ENCODE data around the gene NTF3.

Gene NTF3

DNA sequence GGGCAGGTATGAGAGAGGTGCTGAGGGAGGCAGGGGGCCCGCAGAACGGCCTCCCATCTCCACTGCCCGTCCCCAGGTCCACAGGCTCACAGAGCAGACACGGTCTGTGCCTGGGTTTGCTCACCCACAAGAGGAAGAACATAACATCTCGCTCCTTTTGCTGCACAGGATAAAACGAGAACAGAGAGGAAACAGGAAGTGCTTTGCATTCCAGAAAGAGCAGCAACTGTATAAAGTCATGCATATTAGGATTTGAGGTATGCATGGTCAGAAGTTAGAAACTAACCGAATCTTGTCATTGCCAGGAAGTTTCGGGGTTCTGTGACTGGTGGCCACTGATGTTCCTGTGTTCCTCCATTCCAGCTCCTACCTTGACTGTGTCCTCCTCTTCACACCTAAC lies 25.0 kb downstream of the NTF3 start:
- TF ChIP-seq, protein P1, sequence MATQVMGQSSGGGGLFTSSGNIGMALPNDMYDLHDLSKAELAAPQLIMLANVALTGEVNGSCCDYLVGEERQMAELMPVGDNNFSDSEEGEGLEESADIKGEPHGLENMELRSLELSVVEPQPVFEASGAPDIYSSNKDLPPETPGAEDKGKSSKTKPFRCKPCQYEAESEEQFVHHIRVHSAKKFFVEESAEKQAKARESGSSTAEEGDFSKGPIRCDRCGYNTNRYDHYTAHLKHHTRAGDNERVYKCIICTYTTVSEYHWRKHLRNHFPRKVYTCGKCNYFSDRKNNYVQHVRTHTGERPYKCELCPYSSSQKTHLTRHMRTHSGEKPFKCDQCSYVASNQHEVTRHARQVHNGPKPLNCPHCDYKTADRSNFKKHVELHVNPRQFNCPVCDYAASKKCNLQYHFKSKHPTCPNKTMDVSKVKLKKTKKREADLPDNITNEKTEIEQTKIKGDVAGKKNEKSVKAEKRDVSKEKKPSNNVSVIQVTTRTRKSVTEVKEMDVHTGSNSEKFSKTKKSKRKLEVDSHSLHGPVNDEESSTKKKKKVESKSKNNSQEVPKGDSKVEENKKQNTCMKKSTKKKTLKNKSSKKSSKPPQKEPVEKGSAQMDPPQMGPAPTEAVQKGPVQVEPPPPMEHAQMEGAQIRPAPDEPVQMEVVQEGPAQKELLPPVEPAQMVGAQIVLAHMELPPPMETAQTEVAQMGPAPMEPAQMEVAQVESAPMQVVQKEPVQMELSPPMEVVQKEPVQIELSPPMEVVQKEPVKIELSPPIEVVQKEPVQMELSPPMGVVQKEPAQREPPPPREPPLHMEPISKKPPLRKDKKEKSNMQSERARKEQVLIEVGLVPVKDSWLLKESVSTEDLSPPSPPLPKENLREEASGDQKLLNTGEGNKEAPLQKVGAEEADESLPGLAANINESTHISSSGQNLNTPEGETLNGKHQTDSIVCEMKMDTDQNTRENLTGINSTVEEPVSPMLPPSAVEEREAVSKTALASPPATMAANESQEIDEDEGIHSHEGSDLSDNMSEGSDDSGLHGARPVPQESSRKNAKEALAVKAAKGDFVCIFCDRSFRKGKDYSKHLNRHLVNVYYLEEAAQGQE (IDR thresholded peaks at IDR 0.05; ENCODE audit: insufficient read depth in 1 of 2, low read depth in 2 of 2, low read length in 2 of 2) = no peak

DNA sequence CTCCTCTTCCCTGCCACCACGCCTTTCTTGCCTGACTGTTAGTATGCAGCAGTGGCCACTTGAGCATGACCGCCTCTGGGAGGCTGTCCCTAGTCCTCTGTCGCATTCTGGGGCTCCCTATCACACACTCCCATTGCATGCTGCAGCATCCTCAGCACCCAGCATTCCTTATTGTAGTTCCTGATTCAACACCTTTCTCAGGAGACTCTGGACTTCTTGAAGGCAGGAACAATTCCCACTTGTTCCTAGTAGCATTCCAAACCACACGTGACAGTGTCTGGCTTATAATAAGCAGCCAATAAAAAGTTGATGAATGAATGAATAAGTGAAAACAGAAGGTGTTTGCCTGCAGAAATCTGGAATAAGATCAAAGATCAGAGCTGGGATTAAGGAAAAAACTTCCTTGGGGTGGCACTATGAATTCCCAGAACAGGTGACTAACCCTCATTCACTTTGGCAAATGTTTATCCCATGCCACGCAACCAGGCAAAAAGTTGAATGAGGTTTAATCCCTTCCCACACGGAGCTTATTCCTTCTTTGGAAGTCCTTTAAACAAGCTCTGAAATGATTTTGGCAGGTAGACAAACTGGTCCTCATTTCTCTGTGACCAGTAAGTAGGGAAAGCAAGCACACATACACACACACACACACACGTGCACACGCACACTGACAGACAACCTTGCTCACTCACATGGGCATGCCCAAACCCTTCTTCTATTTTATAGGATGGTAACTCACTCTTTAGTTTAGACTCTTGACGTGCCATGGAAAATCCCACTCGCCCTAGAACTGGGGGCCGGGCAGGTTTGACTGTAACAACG lies 26.5 kb downstream of the NTF3 start:
- TF ChIP-seq, protein P1 (IDR thresholded peaks at IDR 0.05; ENCODE audit: insufficient read depth in 1 of 2, low read depth in 2 of 2, low read length in 2 of 2) = no peak
- TF ChIP-seq SIN3A (IDR thresholded peaks at IDR 0.05; ENCODE audit: borderline replicate concordance, insufficient read depth, low read length) = no peak
- TF ChIP-seq FOXP2 (optimal IDR thresholded peaks at IDR 0.05; ENCODE audit: borderline replicate concordance, extremely low read depth, extremely low read length, insufficient read depth) = no peak
- no peak for TF ChIP-seq POLR2AphosphoS5 (IDR thresholded peaks at IDR 0.05; ENCODE audit: low read depth, low read length)
- no peak for TF ChIP-seq TAF1 (IDR thresholded peaks at IDR 0.05; ENCODE audit: borderline replicate concordance, insufficient read depth, low read length)

DNA sequence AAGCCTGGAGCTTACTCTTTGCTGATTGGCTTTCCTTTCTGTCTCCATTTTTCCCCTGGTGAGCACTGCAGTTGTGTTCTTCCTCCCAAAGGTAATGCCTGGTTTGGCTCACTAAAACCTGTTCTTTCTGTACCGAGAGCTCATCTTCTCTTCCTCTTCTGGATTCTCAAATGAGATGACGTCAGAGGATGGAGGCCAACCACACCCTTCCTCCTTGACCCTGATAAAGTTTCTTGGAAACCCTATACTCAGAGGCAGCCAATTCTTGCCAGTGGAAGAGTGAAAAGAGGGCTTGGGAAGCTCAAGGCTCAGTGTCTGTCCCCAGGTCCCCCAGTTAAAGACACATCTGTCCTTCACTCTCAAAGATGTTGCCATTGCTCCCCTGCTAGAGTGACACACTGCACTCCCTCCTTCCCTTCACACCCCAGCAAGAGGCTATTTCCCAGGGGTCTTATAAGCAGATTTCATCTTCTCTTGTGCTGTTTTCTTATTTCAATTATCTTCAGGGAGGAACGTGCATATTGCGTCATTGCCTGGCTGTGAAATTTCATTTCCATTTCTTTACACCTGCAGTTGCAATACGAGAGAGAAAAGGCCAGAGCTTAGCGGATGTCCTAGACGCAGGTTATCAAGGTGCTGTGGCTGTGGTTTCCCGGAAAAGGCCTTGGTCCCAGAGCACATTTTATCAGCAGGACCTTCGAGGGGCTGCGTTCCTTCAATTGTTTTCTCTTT lies 27.3 kb downstream of the NTF3 start:
- TF ChIP-seq TAF1 (IDR thresholded peaks at IDR 0.05; ENCODE audit: borderline replicate concordance, insufficient read depth, low read length) = no peak
- TF ChIP-seq, protein P1 (IDR thresholded peaks at IDR 0.05; ENCODE audit: insufficient read depth in 1 of 2, low read depth in 2 of 2, low read length in 2 of 2) = no peak
- no peak for TF ChIP-seq SIN3A (IDR thresholded peaks at IDR 0.05; ENCODE audit: borderline replicate concordance, insufficient read depth, low read length)
- TF ChIP-seq FOXP2 (optimal IDR thresholded peaks at IDR 0.05; ENCODE audit: borderline replicate concordance, extremely low read depth, extremely low read length, insufficient read depth) = no peak
- TF ChIP-seq POLR2AphosphoS5 (IDR thresholded peaks at IDR 0.05; ENCODE audit: low read depth, low read length) = no peak

DNA sequence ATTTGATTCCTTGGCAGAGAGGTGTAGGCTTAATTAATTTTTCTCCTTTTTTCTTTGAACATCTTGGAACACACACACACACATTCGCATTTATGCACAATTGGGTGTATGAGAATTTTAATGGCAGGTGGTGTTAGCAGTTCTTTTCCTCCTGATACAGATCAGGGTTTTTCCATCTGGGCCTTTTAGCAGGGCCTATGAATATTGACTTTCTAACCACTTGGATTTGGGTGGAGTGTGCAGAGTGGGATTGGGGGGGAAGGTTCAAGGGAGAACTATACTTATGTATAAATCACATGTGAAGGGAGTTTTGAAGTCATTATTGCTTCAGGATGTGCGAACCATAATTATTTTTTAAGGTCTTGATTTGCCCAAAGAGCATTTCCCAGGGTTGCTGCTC lies 28.9 kb downstream of the NTF3 start:
- no peak for TF ChIP-seq TAF1 (IDR thresholded peaks at IDR 0.05; ENCODE audit: borderline replicate concordance, insufficient read depth, low read length)

DNA sequence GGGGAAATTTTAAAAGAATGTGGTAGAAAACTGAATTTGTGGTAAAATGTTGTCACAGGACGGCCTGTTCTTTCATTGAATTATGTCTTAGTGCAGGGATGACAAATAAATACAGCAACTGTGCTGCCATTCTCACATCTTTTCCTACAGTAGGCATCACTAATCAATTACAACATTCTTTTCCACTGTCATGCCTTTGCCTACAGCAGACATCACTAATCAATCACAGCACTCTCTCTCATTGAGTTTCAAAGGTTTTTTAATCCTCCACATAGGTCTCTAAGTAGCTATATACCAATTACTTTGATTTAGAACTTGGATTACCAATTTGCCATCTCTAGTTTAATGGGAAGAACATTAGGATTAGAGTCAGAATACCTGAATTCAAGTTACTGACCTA lies 30.1 kb downstream of the NTF3 start:
- TF ChIP-seq SIN3A (IDR thresholded peaks at IDR 0.05; ENCODE audit: borderline replicate concordance, insufficient read depth, low read length) (no peak), POLR2AphosphoS5 (IDR thresholded peaks at IDR 0.05; ENCODE audit: low read depth, low read length) (no peak), FOXP2 (optimal IDR thresholded peaks at IDR 0.05; ENCODE audit: borderline replicate concordance, extremely low read depth, extremely low read length, insufficient read depth) (no peak), TAF1 (IDR thresholded peaks at IDR 0.05; ENCODE audit: borderline replicate concordance, insufficient read depth, low read length) (no peak)
- TF ChIP-seq, protein P1 (IDR thresholded peaks at IDR 0.05; ENCODE audit: insufficient read depth in 1 of 2, low read depth in 2 of 2, low read length in 2 of 2) = no peak

All from PFSK-1 (cell line).